ENCODE measurements around the gene CFAP73. TPM values are rescaled to one million over a fixed set of nuclear protein-coding genes. Genes with fewer than 3 reads are reported as not detected.

Gene CFAP73
- total RNA-seq, 1 experiment from 2014 or later: 0.34 TPM

DNA sequence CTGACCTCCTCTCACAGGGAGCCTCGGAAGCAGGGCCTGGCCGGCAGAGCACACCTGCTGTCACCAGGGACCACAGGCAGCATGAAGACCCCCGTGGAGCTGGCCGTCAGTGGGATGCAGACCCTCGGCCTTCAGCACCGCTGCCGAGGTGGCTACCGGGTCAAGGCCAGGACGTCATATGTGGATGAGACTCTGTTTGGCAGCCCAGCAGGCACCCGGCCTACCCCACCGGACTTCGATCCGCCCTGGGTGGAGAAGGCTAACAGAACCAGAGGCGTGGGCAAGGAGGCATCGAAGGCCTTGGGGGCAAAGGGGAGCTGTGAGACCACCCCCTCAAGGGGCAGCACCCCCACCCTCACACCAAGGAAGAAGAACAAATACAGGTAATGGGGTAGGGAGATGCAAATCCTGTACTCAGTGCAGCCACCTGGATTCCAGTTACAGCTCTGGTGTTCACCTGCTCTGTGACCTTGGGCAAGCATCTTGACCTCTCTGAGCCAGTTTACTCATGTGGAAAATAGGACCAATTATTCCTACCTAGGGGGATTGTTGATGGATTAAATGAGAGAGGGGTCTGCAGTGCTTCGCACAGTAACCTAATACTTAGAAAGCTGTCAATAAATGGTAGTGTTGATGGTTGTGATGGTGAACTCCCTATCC is 37.3 kb downstream of the CFAP73 start:
- H3K79me2 ChIP-seq (ENCODE audit: insufficient read depth, low read length): peaks cover 61% of the 10 kb centered on the region
- no peak for DNase-seq (ENCODE audit: low read depth, low spot score)

DNA sequence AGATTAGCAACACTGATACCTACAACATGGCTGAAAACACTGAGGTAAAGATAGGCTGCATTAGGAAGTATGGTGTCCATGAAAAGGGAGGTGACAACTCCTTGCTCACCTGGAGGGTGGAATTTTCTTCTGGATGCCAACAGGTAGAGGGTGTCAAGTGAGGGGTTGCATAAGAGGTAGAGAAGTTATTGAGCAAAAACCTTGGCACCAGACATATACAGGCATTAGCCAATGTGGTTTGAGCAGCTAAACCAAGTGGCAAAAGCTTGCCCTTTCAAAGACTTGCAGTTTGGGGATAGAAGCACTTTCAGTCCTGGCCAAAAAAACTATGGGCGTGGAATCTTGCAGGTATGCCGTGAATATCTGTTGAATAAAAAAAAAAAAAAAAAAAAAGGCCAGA is 39.8 kb downstream of the CFAP73 start:
- ATAC-seq (no peak), DNase-seq (ENCODE audit: low read depth, low spot score) (no peak)
- peaks cover 6 to 24% of the 10 kb centered on the region in 2 experiments; a peak in 2 of 4 replicates for H3K36me3 ChIP-seq (ENCODE audit: control insufficient read depth in 1 of 2, insufficient read depth in 2 of 2, low read length in 2 of 2)
- ChIA-PET RAD21 (ENCODE audit: low non-redundant PET in 1 of 2, low total read pairs in 2 of 2, uncharacterized antibody in 2 of 2, unreplicated experiment in 2 of 2) (no interaction called here), CTCF (no interaction called here), POLR2A (interaction anchor here (1.8 kb wide), 1 partner anchor 32 kb away, joined by 5 read pairs; the partner anchor contains the start of gene TPCN1)
- H4K20me1 ChIP-seq (ENCODE audit: insufficient read depth): no peaks in the 10 kb centered on the region
- H3K27ac ChIP-seq (ENCODE audit: low read depth, low read length): peak overlapping the region; percentile 14; the same call in 1 of the 2 replicates
- TF ChIP-seq, protein P1, sequence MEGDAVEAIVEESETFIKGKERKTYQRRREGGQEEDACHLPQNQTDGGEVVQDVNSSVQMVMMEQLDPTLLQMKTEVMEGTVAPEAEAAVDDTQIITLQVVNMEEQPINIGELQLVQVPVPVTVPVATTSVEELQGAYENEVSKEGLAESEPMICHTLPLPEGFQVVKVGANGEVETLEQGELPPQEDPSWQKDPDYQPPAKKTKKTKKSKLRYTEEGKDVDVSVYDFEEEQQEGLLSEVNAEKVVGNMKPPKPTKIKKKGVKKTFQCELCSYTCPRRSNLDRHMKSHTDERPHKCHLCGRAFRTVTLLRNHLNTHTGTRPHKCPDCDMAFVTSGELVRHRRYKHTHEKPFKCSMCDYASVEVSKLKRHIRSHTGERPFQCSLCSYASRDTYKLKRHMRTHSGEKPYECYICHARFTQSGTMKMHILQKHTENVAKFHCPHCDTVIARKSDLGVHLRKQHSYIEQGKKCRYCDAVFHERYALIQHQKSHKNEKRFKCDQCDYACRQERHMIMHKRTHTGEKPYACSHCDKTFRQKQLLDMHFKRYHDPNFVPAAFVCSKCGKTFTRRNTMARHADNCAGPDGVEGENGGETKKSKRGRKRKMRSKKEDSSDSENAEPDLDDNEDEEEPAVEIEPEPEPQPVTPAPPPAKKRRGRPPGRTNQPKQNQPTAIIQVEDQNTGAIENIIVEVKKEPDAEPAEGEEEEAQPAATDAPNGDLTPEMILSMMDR (IDR thresholded peaks at IDR 0.05 in 2 of 3, conservative IDR thresholded peaks at IDR 0.05 in 1 of 3; ENCODE audit: borderline replicate concordance in 1 of 3, insufficient read depth in 1 of 3, low read depth in 2 of 3, low read length in 2 of 3): no peak
- TF ChIP-seq, protein P2, sequence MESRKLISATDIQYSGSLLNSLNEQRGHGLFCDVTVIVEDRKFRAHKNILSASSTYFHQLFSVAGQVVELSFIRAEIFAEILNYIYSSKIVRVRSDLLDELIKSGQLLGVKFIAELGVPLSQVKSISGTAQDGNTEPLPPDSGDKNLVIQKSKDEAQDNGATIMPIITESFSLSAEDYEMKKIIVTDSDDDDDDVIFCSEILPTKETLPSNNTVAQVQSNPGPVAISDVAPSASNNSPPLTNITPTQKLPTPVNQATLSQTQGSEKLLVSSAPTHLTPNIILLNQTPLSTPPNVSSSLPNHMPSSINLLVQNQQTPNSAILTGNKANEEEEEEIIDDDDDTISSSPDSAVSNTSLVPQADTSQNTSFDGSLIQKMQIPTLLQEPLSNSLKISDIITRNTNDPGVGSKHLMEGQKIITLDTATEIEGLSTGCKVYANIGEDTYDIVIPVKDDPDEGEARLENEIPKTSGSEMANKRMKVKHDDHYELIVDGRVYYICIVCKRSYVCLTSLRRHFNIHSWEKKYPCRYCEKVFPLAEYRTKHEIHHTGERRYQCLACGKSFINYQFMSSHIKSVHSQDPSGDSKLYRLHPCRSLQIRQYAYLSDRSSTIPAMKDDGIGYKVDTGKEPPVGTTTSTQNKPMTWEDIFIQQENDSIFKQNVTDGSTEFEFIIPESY (IDR thresholded peaks at IDR 0.05; ENCODE audit: extremely low read depth, insufficient replicate concordance, low read length): no peak
- TF ChIP-seq ZNF274 (IDR thresholded peaks at IDR 0.05; ENCODE audit: low read depth, low read length) (no peak), TCF7L2 (IDR thresholded peaks at IDR 0.05; ENCODE audit: borderline replicate concordance, extremely low read depth, insufficient read depth, insufficient read length) (no peak), JUND (IDR thresholded peaks at IDR 0.05) (no peak), POLR2AphosphoS5 (IDR thresholded peaks at IDR 0.05; ENCODE audit: low read depth, low read length) (no peak), SP1 (IDR thresholded peaks at IDR 0.05; ENCODE audit: low read depth) (no peak), SIN3A (IDR thresholded peaks at IDR 0.05; ENCODE audit: low read depth) (no peak), CBX3 (IDR thresholded peaks at IDR 0.05; ENCODE audit: low read depth) (no peak), EGR1 (IDR thresholded peaks at IDR 0.05; ENCODE audit: low read depth) (no peak)
- TF ChIP-seq, protein P3, sequence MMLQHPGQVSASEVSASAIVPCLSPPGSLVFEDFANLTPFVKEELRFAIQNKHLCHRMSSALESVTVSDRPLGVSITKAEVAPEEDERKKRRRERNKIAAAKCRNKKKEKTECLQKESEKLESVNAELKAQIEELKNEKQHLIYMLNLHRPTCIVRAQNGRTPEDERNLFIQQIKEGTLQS (IDR thresholded peaks at IDR 0.05): no peak
- H3K9me2 ChIP-seq (ENCODE audit: insufficient read depth): no peaks in the 10 kb centered on the region
- BruUV-seq (replicated peaks): no TSS peak
- H2AFZ ChIP-seq (ENCODE audit: low read depth, low read length, poor library complexity, severe bottlenecking): no peak overlapping the region
- no peaks in the 10 kb centered on the region for H3K27me3 ChIP-seq (ENCODE audit: insufficient read depth, low read length)
- no peak overlapping the region for H3K9ac ChIP-seq (ENCODE audit: low read length)
- H3K4me3 ChIP-seq (replicated peaks in 1 of 2; ENCODE audit: low read depth in 1 of 2, low read length in 2 of 2): no peak overlapping the region
- peaks cover 36% of the 10 kb centered on the region for H3K79me2 ChIP-seq (ENCODE audit: insufficient read depth, low read length)
- peaks cover 33 to 59% of the 10 kb centered on the region in 2 experiments for H3K4me1 ChIP-seq (ENCODE audit: control insufficient read depth in 1 of 2, insufficient read depth in 2 of 2, low read length in 2 of 2)
- intact Hi-C loops (cut with micrococcal nuclease): no loop called here
- no peak overlapping the region for H3K4me2 ChIP-seq (ENCODE audit: low read length)
- no peaks in the 10 kb centered on the region for H3K9me3 ChIP-seq (ENCODE audit: control insufficient read depth in 1 of 2, insufficient read depth in 1 of 2, low read depth in 1 of 2, low read length in 2 of 2)

More for the DNA sequence above, 37.3 kb downstream of the CFAP73 start:
- peak overlapping the region; percentile 87 to 89 for H3K4me3 ChIP-seq (replicated peaks in 1 of 2; ENCODE audit: low read depth in 1 of 2, low read length in 2 of 2)
- peak overlapping the region; percentile 83 for H3K4me2 ChIP-seq (ENCODE audit: low read length)
- H2AFZ ChIP-seq (ENCODE audit: low read depth, low read length, poor library complexity, severe bottlenecking): no peak overlapping the region
- no TSS peak for BruUV-seq (replicated peaks)
- no peaks in the 10 kb centered on the region for H3K9me2 ChIP-seq (ENCODE audit: insufficient read depth)
- no peaks in the 10 kb centered on the region; the same call in 1 of the 2 replicates for H4K20me1 ChIP-seq (ENCODE audit: insufficient read depth)
- ChIA-PET POLR2A (interaction anchor here (2.5 kb wide), 1 partner anchor 8 kb away, joined by 15 read pairs; no protein-coding TSS in a partner anchor), CTCF (no interaction called here), RAD21 (ENCODE audit: low non-redundant PET in 1 of 2, low total read pairs in 2 of 2, uncharacterized antibody in 2 of 2, unreplicated experiment in 2 of 2) (no interaction called here)
- TF ChIP-seq ZFX (IDR thresholded peaks at IDR 0.05) (no peak), EZH2phosphoT487 (IDR thresholded peaks at IDR 0.05; ENCODE audit: borderline replicate concordance) (no peak)
- H3K4me1 ChIP-seq (ENCODE audit: control insufficient read depth in 1 of 2, insufficient read depth in 2 of 2, low read length in 2 of 2): peaks cover 18 to 57% of the 10 kb centered on the region in 2 experiments
- H3K9me3 ChIP-seq (ENCODE audit: control insufficient read depth in 1 of 2, insufficient read depth in 1 of 2, low read depth in 1 of 2, low read length in 2 of 2): no peaks in the 10 kb centered on the region
- ATAC-seq: no peak
- H3K36me3 ChIP-seq (ENCODE audit: control insufficient read depth in 1 of 2, insufficient read depth in 2 of 2, low read length in 2 of 2): peaks cover 3 to 26% of the 10 kb centered on the region in 2 experiments; a peak in 2 of 4 replicates
- intact Hi-C loops (cut with micrococcal nuclease): no loop called here
- 0 out of 2 replicates have a peak overlapping the region, but pooled peaks have one; percentile 95 for H3K27ac ChIP-seq (ENCODE audit: low read depth, low read length)
- H3K9ac ChIP-seq (ENCODE audit: low read length): peak overlapping the region; percentile 100
- no peaks in the 10 kb centered on the region for H3K27me3 ChIP-seq (ENCODE audit: insufficient read depth, low read length)

Measured in HCT116 (cell line).